ENCODE data around the gene TIMM29.
"Not testable (repeated sequence)": the region's sequence is repeated elsewhere in the genome, so short reads cannot be mapped to it uniquely, and the experiment has no call there.

The TIMM29 gene

DNA sequence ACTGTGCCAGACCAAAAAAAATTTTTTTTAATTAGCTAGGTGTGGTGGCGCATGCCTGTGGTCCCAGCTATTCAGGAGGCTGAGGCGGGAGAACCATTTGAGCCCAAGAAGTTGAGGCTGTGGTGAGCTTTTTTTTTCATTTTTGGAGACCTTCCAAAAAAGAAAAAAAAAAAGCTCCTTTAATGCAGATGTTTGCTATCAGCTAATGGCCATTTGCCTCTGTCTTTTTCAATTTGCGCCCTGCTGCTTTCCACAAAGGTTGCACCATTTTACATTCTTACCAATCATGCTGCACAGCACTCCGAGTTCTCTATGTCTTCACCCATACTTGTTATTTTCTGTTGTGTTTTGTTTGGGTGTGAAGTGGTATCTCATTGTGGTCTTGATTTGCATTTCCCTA is 16.7 kb downstream of the TIMM29 start:
- DNase-seq (ENCODE audit: low spot score) = no peak

DNA sequence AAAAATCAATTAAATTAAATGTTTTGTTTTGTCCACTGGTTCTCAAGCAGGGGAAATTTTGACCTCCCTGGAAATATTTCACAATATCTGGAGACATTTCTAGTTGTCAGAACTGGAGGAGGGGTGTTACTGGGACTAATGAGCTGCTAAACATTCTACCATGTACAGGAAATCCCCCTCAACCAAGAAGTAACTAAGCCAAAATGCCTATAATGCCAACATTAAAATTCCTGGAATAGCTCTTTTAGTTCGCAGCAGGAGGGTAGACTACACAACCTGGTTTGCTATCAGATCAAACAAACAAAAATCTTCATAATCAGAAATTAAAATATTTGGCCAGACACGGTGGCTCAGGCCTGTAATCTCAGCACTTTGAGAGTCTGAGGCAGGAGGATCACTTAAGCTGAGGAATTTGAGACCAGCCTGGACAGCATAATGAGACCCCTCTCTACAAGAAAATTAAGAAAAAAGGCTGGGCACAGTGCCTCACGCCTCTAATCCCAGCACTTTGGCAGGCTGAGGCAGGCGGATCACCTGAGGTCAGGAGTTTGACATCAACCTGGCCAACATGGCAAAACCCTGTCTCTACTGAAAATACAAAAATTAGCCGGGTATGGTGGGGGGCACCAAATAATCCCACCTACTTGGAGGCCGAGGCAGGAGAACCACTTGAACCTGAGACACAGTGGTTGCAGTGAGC is 18.5 kb downstream of the TIMM29 start:
- DNase-seq (ENCODE audit: low spot score) = no peak

DNA sequence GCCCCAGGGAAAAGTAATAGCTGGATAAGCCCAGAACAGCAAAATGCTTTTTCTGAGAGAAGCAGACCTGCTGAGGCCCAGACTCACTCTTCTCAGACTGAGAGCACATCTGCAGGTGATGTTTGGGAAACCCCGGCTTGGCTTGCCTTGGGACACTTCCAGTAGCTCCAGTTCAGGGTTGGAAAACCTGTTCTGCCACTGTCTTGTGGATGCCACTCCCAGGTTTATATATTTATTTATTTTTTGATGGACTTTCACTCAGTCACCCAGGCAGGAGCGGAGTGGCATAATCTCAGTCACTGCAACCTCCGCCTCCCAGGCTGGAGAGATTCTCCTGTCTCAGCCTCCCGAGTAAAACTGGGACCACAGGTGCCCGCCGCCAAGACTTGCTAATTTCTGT is 24.2 kb downstream of the TIMM29 start:
- DNase-seq (ENCODE audit: low spot score) = no peak

GRCh38 chr19:10959277-10959968 is 30.8 kb downstream of the TIMM29 start:
- not testable (repeated sequence) for DNase-seq (ENCODE audit: low spot score)

DNA sequence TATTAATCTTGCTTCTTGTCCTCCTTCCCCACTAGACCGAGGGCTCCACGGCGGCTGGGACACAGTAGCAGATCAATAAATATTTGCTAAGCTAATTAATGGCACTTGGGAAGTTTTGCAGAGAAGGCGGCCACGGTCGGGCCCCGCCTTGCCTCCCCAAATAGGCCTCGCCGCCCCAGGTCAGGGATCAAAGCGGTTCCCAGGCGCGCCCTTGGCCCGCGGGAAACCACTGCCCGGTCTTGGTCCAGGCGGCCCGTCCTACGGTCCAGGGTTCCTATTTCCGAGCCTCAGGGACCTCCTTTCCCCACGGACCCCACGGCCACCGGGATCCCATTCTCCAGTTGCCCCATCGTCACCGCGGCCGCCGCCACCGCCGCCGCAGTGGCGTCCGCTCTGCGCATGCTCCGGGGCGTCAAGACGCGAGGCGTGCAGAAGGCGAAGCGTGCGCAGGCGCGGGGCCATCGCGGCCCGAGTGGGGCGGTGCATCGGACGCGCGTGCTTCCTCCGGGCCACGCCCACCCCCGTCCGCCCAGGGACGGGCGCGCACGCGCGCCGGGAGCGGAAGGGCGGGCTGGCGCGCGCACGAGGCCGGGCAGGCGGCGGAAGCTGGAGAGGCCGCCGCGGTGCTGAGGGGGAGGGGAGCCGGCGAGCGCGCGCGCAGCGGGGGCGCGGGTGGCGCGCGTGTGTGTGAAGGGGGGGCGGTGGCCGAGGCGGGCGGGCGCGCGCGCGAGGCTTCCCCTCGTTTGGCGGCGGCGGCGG is 31.9 kb downstream of the TIMM29 start, which contains the start of gene SMARCA4:
SMARCA4 (plus strand) TSS at position 717 of the 759 bp plus-strand sequence. CDS start 23,122 bp downstream, outside the sequence.
- peak; percentile 100 for DNase-seq (ENCODE audit: low spot score)

DNA sequence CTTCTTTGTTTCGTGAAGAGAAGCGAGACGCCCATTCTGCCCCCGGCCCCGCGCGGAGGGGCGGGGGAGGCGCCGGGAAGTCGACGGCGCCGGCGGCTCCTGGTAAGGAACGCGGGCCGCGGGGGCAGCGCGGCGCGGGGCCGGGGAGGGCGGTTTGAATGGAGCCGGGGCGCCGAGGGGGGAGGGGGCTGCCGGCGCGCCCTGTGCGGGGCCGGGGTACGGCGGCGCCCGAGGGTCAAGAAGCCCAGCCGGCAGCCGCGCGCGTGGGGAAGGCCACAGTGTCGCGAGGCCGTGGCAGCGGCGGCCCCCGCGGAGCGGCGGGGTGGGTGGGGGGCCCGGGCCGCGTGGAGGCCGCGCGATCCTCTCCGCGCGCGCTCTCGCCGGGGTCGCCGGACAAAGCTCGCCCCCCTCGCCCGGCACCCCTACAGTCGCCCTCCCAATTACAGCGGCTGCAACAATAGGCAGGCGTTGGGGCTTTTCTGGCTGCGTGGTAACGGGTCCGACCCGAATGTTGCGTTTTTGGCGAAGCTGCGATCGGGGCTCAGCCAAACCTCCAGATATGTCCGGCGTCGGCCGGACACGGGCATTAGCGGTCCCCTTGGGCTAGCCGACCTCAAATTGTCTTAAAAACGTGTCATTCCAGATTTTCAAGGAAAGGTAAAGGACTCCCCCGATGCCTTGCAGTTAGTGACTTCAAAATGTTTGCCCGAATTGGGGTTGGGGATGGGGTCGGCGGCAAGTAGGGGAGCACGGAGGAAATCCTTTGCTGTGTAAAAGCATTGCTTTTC is 32.7 kb downstream of the TIMM29 start:
- peak; percentile 43 for DNase-seq (ENCODE audit: low spot score)

- DNase-seq (ENCODE audit: low spot score) = no peak
Measured at GRCh38 chr19:10962863-10963262, 34.3 kb downstream of the TIMM29 start.

GRCh38 chr19:10963865-10964264 is 35.3 kb downstream of the TIMM29 start:
- no peak for DNase-seq (ENCODE audit: low spot score)

GRCh38 chr19:10964903-10965302 is 36.3 kb downstream of the TIMM29 start:
- no peak for DNase-seq (ENCODE audit: low spot score)

DNA sequence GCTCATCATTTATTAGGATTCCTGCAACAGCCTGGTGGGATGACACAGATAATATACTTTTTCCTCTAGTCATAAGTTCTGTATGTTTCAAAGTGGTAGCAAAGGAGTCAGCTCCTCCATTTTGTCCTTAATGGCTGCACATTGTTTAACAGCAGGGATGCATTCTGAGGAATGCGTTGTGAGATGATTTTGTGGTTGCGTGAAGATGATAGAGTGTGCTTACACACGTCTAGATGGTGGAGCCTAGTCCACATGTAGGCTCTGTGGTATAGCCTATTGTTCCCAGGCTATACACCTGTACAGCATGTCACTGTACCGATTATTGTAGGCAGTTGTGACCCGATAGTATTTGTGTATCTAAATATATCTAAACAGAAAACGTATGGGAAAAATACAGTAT is 36.8 kb downstream of the TIMM29 start:
- DNase-seq (ENCODE audit: low spot score) = no peak

DNA sequence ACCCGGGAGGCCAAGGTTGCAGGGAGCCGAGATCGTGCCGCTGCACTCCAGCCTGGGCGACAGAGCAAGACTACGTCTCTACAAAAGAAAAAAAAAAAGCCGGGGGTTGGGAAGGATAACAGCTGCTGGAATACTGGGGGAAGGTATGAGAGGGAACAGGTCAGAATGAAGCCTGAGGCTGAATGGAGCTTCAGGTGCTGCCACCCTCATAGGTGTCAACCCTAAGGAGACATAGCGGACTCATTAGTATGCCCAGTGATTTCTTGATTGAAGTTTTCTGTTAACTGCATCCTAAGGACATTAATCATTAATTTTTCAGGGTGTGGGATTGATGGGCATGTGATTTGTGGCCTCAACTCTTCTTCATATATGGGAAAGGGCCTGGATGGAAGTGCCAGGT is 38.2 kb downstream of the TIMM29 start:
- DNase-seq (ENCODE audit: low spot score) = no peak

DNA sequence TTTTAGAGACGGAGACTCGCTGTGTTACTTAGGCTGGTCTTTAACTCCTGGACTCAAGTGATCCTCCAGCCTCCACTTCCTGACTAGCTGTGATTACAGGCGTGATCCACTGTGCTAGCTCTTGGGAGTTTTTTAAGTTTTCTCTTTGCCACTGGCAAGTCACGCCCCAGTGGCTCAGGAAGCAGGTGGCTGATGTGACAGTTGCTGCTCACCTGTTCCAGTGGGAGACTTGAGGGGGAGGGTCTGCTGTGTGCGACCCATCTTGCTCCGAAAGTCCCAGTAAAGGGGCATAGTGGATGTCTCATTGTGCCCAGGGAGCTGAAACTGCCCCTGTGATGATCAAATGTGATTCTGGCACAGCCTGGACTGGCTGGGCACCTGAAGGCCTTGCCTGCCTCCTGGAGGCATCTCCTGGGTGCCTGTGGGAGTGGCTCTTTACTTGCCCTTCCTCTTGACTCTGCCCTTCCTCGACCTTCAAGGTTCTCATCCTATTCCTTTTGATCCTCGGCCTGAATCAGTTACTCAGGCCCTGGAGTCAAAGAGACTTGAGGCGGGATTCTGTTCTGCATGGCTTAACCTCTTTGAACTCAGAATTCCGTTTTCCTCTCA is 40.0 kb downstream of the TIMM29 start:
- DNase-seq (ENCODE audit: low spot score) = no peak

- DNase-seq (ENCODE audit: low spot score) = no peak
Measured at GRCh38 chr19:10971107-10971726, 42.6 kb downstream of the TIMM29 start.

DNA sequence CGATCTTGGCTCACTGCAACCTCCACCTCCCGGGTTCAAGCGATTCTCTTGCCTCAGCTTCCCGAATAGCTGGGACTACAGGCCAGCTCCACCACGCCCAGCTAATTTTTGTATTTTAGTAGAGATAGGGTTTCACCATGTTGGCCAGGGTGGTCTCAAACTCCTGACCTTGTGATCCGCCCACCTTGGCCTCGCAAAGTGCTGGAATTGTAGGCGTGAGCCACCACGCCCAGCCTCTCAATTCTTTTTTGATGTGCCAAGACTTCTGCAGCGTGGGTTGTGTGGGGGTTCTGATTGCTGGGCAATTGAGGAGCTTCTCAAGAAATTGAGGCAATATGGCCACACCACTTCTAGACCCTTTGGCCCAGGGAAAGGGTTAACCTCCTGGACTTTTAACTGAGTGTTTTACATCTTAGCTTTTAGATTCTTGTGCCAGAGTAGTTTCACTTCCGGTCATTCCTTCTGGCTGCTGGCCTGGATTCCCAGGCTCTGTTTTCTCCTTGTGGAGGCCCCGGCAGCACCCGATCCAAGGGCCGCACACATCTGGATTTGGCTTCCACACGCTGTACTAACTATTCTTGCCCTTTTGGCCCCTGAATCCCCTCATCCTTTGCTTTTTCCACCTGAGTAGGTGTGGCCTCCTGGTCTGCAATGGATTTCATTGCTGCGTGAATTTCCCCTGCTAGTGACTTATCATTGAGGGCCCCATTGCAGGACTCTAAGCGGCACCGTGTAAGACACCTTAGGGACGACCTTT is 46.9 kb downstream of the TIMM29 start:
- DNase-seq (ENCODE audit: low spot score) = peak; percentile 67

GRCh38 chr19:10976131-10976892 is 47.7 kb downstream of the TIMM29 start:
- DNase-seq (ENCODE audit: low spot score) = no peak

DNA sequence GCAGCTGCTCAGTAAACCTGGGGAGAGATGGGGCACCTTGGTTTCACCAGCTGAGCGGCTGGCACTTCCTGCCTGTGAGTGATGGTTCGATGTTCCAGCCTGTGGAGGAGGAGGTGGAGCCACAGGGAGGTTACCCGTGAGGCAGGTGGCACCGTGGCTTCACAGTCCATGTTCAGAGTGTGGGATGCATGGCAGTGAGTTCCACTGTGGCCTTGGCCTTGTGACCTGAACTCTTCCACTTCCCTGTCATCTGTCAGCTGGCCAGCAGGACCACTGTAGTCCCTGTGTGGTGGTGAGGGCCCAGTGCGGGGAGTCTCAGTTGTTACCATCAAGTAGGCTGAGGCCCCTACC is 49.1 kb downstream of the TIMM29 start:
- DNase-seq (ENCODE audit: low spot score) = no peak
